IMR-90 (cell line): Measurements from ENCODE around the gene PRRG2. TPM values are rescaled to one million over a fixed set of nuclear protein-coding genes. Genes with fewer than 3 reads are reported as not detected.

Experiments
- ATAC-seq: fragments of 200-7000 bp; cut with Tn5 transposase; 2 replicates; pipeline ENCODE4 v1.9.1; 2020; ENCODE audit warnings: low read depth, mild to moderate bottlenecking, moderate library complexity
- BruUV-seq: library from RNA; stranded (reverse); fragments of 400-500 nt; replicated peaks from 2 replicates; lab custom pipeline; 2021; lab: Mats Ljungman, UMichigan
- CTCF ChIA-PET: fragments of 300-600 bp; formaldehyde crosslinking; extraction: SDS; loops from one replicate; lab custom pipeline; 2021; ENCODE audit warnings: antibody characterized with exemption; lab: Yijun Ruan, JAX
- POLR2A ChIA-PET: fragments of 300-600 bp; sonication (Branson Sonifier 250); formaldehyde crosslinking; loops from one replicate; lab custom pipeline; 2022; ENCODE audit warnings: antibody characterized with exemption; ENCODE audit not compliant: unreplicated experiment; lab: Charles Lee
- DNase-seq: peaks from one replicate; pipeline ENCODE4 v3.0.0; 2013
- H2AFZ ChIP-seq: replicated peaks from 2 replicates; pipeline ENCODE3; 2013; ENCODE audit warnings: low read length, mild to moderate bottlenecking; ENCODE audit not compliant: poor library complexity
- H2AK5ac ChIP-seq: 2 replicates; pipeline ENCODE4 v1.6.1; 2013; ENCODE audit warnings: low read depth, low read length, inconsistent platforms
- H2AK9ac ChIP-seq: replicated peaks from 2 replicates; pipeline ENCODE3; 2013; ENCODE audit warnings: mild to moderate bottlenecking, low read depth, low read length, moderate library complexity; ENCODE audit not compliant: poor library complexity
- H2BK120ac ChIP-seq: 2 replicates; pipeline ENCODE4 v1.6.1; 2013; ENCODE audit warnings: low read depth, low read length, inconsistent platforms
- H2BK15ac ChIP-seq: 3 replicates; pipeline ENCODE4 v1.6.1; 2013; ENCODE audit warnings: low read depth, low read length, inconsistent platforms
- H2BK20ac ChIP-seq: 2 replicates; pipeline ENCODE4 v1.6.1; 2013; ENCODE audit warnings: low read depth, mild to moderate bottlenecking, inconsistent platforms, low read length, moderate library complexity
- H2BK5ac ChIP-seq: 2 replicates; pipeline ENCODE4 v1.6.1; 2013; ENCODE audit warnings: mild to moderate bottlenecking, low read depth, low read length, inconsistent platforms; ENCODE audit not compliant: poor library complexity, severe bottlenecking
- H3K14ac ChIP-seq: replicated peaks from 2 replicates; pipeline ENCODE4 v1.6.1; 2013; ENCODE audit warnings: low read depth, low read length, inconsistent platforms
- H3K18ac ChIP-seq: 2 replicates; pipeline ENCODE4 v1.6.1; 2013; ENCODE audit warnings: low read depth, low read length, control low read depth
- H3K23ac ChIP-seq: 2 replicates; pipeline ENCODE4 v1.6.1; 2013; ENCODE audit warnings: low read depth, low read length, inconsistent platforms
- H3K27ac ChIP-seq: 2 replicates; pipeline ENCODE4 v1.5.1; 2013; ENCODE audit warnings: mild to moderate bottlenecking, control low read depth, low read length; ENCODE audit not compliant: insufficient read depth
- H3K27me3 ChIP-seq: 2 replicates; pipeline ENCODE4 v1.6.1; 2013; ENCODE audit warnings: low read length; ENCODE audit not compliant: control insufficient read depth, insufficient read depth
- H3K36me3 ChIP-seq: 2 replicates; pipeline ENCODE4 v1.6.1; 2013; ENCODE audit warnings: low read length, mixed read lengths; ENCODE audit not compliant: control insufficient read depth, insufficient read depth
- H3K4ac ChIP-seq: 2 replicates; pipeline ENCODE4 v1.6.1; 2013; ENCODE audit warnings: low read depth, low read length, inconsistent platforms
- H3K4me1 ChIP-seq: 2 replicates; pipeline ENCODE4 v1.6.1; 2013; ENCODE audit warnings: low read length, mixed read lengths; ENCODE audit not compliant: control insufficient read depth, insufficient read depth
- H3K4me2 ChIP-seq: 2 replicates; pipeline ENCODE4 v1.6.1; 2013; ENCODE audit warnings: low read depth, mild to moderate bottlenecking, control low read depth, low read length, moderate library complexity
- H3K4me3 ChIP-seq: 2 replicates; pipeline ENCODE4 v1.5.1; 2013; ENCODE audit warnings: low read depth, mild to moderate bottlenecking, control low read depth, low read length, moderate library complexity; ENCODE audit not compliant: insufficient read depth
- H3K56ac ChIP-seq: 2 replicates; pipeline ENCODE4 v1.6.1; 2013; ENCODE audit warnings: low read length, inconsistent platforms; ENCODE audit not compliant: insufficient read depth; ENCODE audit errors: extremely low read depth
- H3K79me1 ChIP-seq, 2 experiments: 2 replicates each; pipeline ENCODE4 v1.6.1; 2013; ENCODE audit warnings: low read length in 2 of 2, inconsistent platforms in 1 of 2, low read depth in 1 of 2
- H3K9ac ChIP-seq: 2 replicates; pipeline ENCODE4 v1.6.1; 2013; ENCODE audit warnings: low read depth, low read length, control low read depth
- H3K9me1 ChIP-seq: 2 replicates; pipeline ENCODE4 v1.6.1; 2013; ENCODE audit warnings: low read length, inconsistent platforms; ENCODE audit not compliant: insufficient read depth
- H3K9me3 ChIP-seq: 2 replicates; pipeline ENCODE4 v1.6.1; 2013; ENCODE audit warnings: low read length; ENCODE audit not compliant: control insufficient read depth, insufficient read depth
- H4K20me1 ChIP-seq: 2 replicates; pipeline ENCODE4 v1.6.1; 2013; ENCODE audit warnings: low read length, inconsistent platforms; ENCODE audit not compliant: insufficient read depth
- H4K5ac ChIP-seq: 2 replicates; pipeline ENCODE4 v1.6.1; 2013; ENCODE audit warnings: mild to moderate bottlenecking, low read depth, low read length, control low read depth
- H4K8ac ChIP-seq, 2 experiments: 2 replicates each; pipeline ENCODE4 v1.6.1; 2013; ENCODE audit warnings: low read depth in 2 of 2, low read length in 2 of 2, control low read depth in 1 of 2, inconsistent platforms in 1 of 2
- H4K91ac ChIP-seq: 2 replicates; pipeline ENCODE4 v1.6.1; 2013; ENCODE audit warnings: low read depth, low read length, inconsistent platforms; ENCODE audit not compliant: insufficient read depth
- BHLHE40 ChIP-seq: fragments of 150-350 bp; IDR thresholded peaks from 2 replicates; pipeline ENCODE4 v1.6.1; 2016; ENCODE audit warnings: mild to moderate bottlenecking, low read depth, low read length
- CHD1 ChIP-seq: IDR thresholded peaks from 2 replicates; pipeline ENCODE4 v1.6.1; 2012; ENCODE audit warnings: low read depth, low read length, improper control_type of control experiment
- CTCF ChIP-seq: conservative IDR thresholded peaks from 2 replicates; pipeline ENCODE4 v1.5.1; 2012; ENCODE audit warnings: mild to moderate bottlenecking, low read depth, low read length, improper control_type of control experiment
- FOS ChIP-seq: fragments of 150-350 bp; IDR thresholded peaks from 2 replicates; pipeline ENCODE4 v1.6.1; 2016; ENCODE audit warnings: low read depth, low read length
- MAFK ChIP-seq: IDR thresholded peaks from 2 replicates; pipeline ENCODE4 v1.6.1; 2012; ENCODE audit warnings: low read depth, low read length, improper control_type of control experiment
- MAZ ChIP-seq: IDR thresholded peaks from 2 replicates; pipeline ENCODE4 v1.6.1; 2012; ENCODE audit warnings: low read depth, mild to moderate bottlenecking, low read length, improper control_type of control experiment, moderate library complexity, borderline replicate concordance
- NFE2L2 ChIP-seq: fragments of 150-350 bp; IDR thresholded peaks from 2 replicates; pipeline ENCODE4 v1.6.1; 2016; ENCODE audit warnings: low read depth, mild to moderate bottlenecking, low read length
- POLR2A ChIP-seq: IDR thresholded peaks from 2 replicates; pipeline ENCODE4 v1.6.1; 2012; ENCODE audit warnings: mild to moderate bottlenecking, low read depth, low read length
- RCOR1 ChIP-seq: IDR thresholded peaks from 2 replicates; pipeline ENCODE4 v1.6.1; 2012; ENCODE audit warnings: mild to moderate bottlenecking, low read length, improper control_type of control experiment; ENCODE audit not compliant: insufficient replicate concordance
- RFX5 ChIP-seq: IDR thresholded peaks from 2 replicates; pipeline ENCODE4 v1.8.0; 2012; ENCODE audit warnings: low read depth, mild to moderate bottlenecking, low read length, moderate library complexity
- SMC3 ChIP-seq: fragments of 150-350 bp; IDR thresholded peaks from 2 replicates; pipeline ENCODE4 v1.6.1; 2016; ENCODE audit warnings: low read depth, mild to moderate bottlenecking, antibody characterized with exemption, low read length, moderate library complexity
- WGBS, 2 experiments: methylation state at CpG; one replicate each; pipeline versions ENCODE4 v1.1.5 to v1.1.7; 2013; ENCODE audit warnings: missing lambda C conversion rate in 2 of 2; ENCODE audit not compliant: insufficient read length in 1 of 2; ENCODE audit errors: extremely low coverage in 2 of 2; 5-methylcytosine and 5-hydroxymethylcytosine counted together
- dilution Hi-C: fragments of 300-500 bp; cut with HindIII; formaldehyde crosslinking; loops from one replicate; pipeline ENCODE4 v1.14.3; 2018; ENCODE audit warnings: low sequenced_read_pairs; ENCODE audit not compliant: unreplicated experiment
- in situ Hi-C: fragments of 300-500 bp; cut with MboI; formaldehyde crosslinking; loops from 3 replicates; pipeline ENCODE4 v1.14.3; 2019; ENCODE audit warnings: low sequenced_read_pairs, inconsistent platforms, mixed read lengths
- intact Hi-C: fragments of 100-400 bp; cut with micrococcal nuclease; formaldehyde crosslinking; loops from 2 replicates; pipeline ENCODE4 v1.10.0; 2022
- polyA plus RNA-seq, 3 experiments: library from polyadenylated mRNA; depleted of rRNA; stranded (reverse); fragments of >200 nt; gene quantifications; 2 replicates each; pipeline ENCODE4 v1.2.3, GENCODE V29; 2012; ENCODE audit warnings: low replicate concordance in 1 of 3
- total RNA-seq: library from RNA; depleted of rRNA; stranded (reverse); fragments of >200 nt; gene quantifications from 2 replicates; pipeline ENCODE4 v1.2.3, GENCODE V29; 2012
- TF ChIP-seq, protein P1 (sequence below): fragments of 150-350 bp; IDR thresholded peaks from 2 replicates; pipeline ENCODE4 v1.6.1; 2017; ENCODE audit warnings: mild to moderate bottlenecking, antibody characterized with exemption, low read length, low read depth
- TF ChIP-seq, protein P2 (sequence below): fragments of 150-350 bp; IDR thresholded peaks from 2 replicates; pipeline ENCODE4 v1.6.1; 2016; ENCODE audit warnings: low read depth, mild to moderate bottlenecking, low read length, moderate library complexity, borderline replicate concordance

Gene PRRG2
- total and polyA plus RNA-seq, 2 of the 4 experiments (the other 2 are of a cell fraction) = 0.14 to 0.54 TPM

- Histone ChIP-seq H2BK5ac (no peak overlapping the region), H3K4me1 (no peaks in the 10 kb centered on the region), H4K20me1 (peaks cover 34% of the 10 kb centered on the region), H3K4me3 (no peak overlapping the region), H4K8ac (no peak overlapping the region), H3K27me3 (no peaks in the 10 kb centered on the region), H3K14ac (no peak overlapping the region), H3K9me1 (0 out of 2 replicates have a peak, but pooled peaks cover 3% of the 10 kb centered on the region), H3K9ac (no peak overlapping the region), H4K5ac (no peak overlapping the region), H3K36me3 (peaks cover 11% of the 10 kb centered on the region), H2AFZ (no peak overlapping the region), H3K27ac (no peak overlapping the region), H3K79me1 (peaks cover 41 to 75% of the 10 kb centered on the region in 2 experiments), H3K56ac (no peak overlapping the region), H2AK9ac (no peak overlapping the region), H3K18ac (no peak overlapping the region), H3K4ac (no peak overlapping the region), H2BK20ac (no peak overlapping the region), H2BK120ac (no peak overlapping the region), H2AK5ac (no peak overlapping the region), H4K91ac (no peak overlapping the region), H3K9me3 (no peaks in the 10 kb centered on the region), H3K23ac (no peak overlapping the region), H2BK15ac (no peak overlapping the region), H3K4me2 (no peak overlapping the region)
- DNase-seq = no peak
- CTCF ChIA-PET = interaction anchor here (0.5 kb wide), 1 partner anchor 28 kb away, joined by 3 read pairs; no protein-coding TSS in a partner anchor
- BruUV-seq = no TSS peak
- intact Hi-C loops (no loop called here), dilution Hi-C loops (no loop called here), in situ Hi-C loops (loop anchor here (25.0 kb wide), 1 partner anchor 303 kb away; no protein-coding TSS in a partner anchor)
- POLR2A ChIA-PET = no interaction called here
- no CpG with 5 or more reads among the region's 4 CpGs for WGBS, 2 experiments
- no peak for TF ChIP-seq SMC3
- no peak for TF ChIP-seq CHD1
- TF ChIP-seq MAZ = no peak
- no peak for TF ChIP-seq CTCF
- no peak for TF ChIP-seq RFX5
- TF ChIP-seq, protein P1, sequence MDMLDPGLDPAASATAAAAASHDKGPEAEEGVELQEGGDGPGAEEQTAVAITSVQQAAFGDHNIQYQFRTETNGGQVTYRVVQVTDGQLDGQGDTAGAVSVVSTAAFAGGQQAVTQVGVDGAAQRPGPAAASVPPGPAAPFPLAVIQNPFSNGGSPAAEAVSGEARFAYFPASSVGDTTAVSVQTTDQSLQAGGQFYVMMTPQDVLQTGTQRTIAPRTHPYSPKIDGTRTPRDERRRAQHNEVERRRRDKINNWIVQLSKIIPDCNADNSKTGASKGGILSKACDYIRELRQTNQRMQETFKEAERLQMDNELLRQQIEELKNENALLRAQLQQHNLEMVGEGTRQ = no peak
- no peak for TF ChIP-seq FOS
- TF ChIP-seq, protein P2, sequence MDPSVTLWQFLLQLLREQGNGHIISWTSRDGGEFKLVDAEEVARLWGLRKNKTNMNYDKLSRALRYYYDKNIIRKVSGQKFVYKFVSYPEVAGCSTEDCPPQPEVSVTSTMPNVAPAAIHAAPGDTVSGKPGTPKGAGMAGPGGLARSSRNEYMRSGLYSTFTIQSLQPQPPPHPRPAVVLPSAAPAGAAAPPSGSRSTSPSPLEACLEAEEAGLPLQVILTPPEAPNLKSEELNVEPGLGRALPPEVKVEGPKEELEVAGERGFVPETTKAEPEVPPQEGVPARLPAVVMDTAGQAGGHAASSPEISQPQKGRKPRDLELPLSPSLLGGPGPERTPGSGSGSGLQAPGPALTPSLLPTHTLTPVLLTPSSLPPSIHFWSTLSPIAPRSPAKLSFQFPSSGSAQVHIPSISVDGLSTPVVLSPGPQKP = no peak
- no peak for TF ChIP-seq MAFK
- no peak for TF ChIP-seq POLR2A
- no peak for TF ChIP-seq BHLHE40
- no peak for TF ChIP-seq RCOR1
- TF ChIP-seq NFE2L2 = no peak
- no peak for ATAC-seq
Measured at GRCh38 chr19:49565261-49565660, 15.9 kb upstream of the PRRG2 start.
